Left ventricle myocardium inferior (tissue), 1 donor: Measurements from ENCODE around the gene OR10T2. TPM values are rescaled to one million over a fixed set of nuclear protein-coding genes. Genes with fewer than 3 reads are reported as not detected.
"Not testable (repeated sequence)": the region's sequence is repeated elsewhere in the genome, so short reads cannot be mapped to it uniquely, and the experiment has no call there.

ENCODE experiments used
- DNase-seq: peaks from one replicate; pipeline ENCODE4 v3.0.0-alpha.2; 2020
- H3K27ac ChIP-seq: fragments of 200-600 bp; replicated peaks from 2 replicates; pipeline ENCODE4 v1.8.0; 2021
- H3K27me3 ChIP-seq: fragments of 200-600 bp; 2 replicates; pipeline ENCODE4 v1.8.0; 2021; ENCODE audit warnings: low read depth
- H3K36me3 ChIP-seq: fragments of 200-600 bp; 2 replicates; pipeline ENCODE4 v1.8.0; 2021
- H3K4me1 ChIP-seq: fragments of 200-600 bp; 2 replicates; pipeline ENCODE4 v1.8.0; 2021
- H3K4me3 ChIP-seq: fragments of 200-600 bp; 2 replicates; pipeline ENCODE4 v1.8.0; 2021; ENCODE audit warnings: mild to moderate bottlenecking, moderate library complexity
- H3K9me3 ChIP-seq: fragments of 200-600 bp; replicated peaks from 2 replicates; pipeline ENCODE4 v1.8.0; 2021
- CTCF ChIP-seq: fragments of 200-600 bp; IDR thresholded peaks from 2 replicates; pipeline ENCODE4 v1.8.0; 2021; ENCODE audit warnings: antibody characterized with exemption, mild to moderate bottlenecking, borderline replicate concordance
- intact Hi-C: fragments of 100-400 bp; cut with micrococcal nuclease; formaldehyde crosslinking; loops from one replicate; pipeline ENCODE4 v1.11.0; 2022
- long read RNA-seq: library from polyadenylated mRNA; unstranded; transcript quantifications from one replicate; pipeline ENCODE4 v2.0.0, GENCODE V29; 2021
- total RNA-seq: library from RNA; stranded (reverse); fragmentation: NEBNext Ultra II Directional; extraction: Animal tissue kit (Norgen Biotek cat#: 25700); gene quantifications from one replicate; pipeline ENCODE4 v1.2.1, GENCODE V29; 2021
- donor health status: DM: no; HTN: yes; CAD: no; lungs with severe emphysema.

Gene OR10T2
- total RNA-seq, result not detected
- long read RNA-seq, result 0 reads

DNA sequence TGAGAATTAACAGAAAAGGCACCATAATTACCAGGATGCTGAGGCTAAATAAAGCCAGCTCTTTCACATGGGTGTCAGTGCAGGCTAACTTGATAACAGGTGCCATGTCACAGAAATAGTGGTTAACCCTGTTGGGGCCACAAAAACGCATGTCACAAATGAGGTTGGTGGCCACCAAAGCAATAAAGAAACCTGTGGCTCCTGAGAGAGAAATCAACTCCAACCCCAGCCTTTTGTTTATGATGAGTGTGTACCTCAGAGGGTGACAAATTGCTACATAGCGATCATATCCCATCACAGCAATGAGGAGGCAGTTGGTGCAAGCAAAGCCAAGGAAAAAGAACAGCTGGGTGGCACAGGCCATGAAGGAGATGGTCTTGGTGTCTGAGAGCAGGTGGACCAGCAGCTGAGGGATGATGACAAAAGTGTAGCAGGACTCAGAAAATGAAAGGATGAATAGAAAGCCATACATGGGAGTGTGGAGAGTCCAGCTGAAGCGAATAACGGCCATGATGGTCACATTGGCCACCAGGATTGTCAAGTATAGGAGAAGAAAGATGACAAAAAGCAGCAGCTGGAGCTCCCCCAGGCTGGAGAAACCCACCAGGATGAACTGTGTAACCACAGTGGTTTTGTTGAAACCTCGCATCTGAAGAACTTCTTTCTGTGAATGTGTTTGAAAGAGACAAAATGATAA is at the start of gene OR10T2:
TSS of gene OR10T2 (minus strand) at position 649 of the 697 bp plus-strand sequence. CDS start at position 649, 0 bp downstream.
- Histone ChIP-seq H3K27me3 (no peaks in the 10 kb centered on the region), H3K27ac (no peak within 1 kb of the TSS), H3K4me1 (no peaks in the 10 kb centered on the region), H3K36me3 (no peaks in the 10 kb centered on the region), H3K9me3 (no peaks in the 10 kb centered on the region), H3K4me3 (no peak within 1 kb of the TSS)
- no peak for TF ChIP-seq CTCF
- intact Hi-C loops, result no loop called here
- no peak for DNase-seq

DNA sequence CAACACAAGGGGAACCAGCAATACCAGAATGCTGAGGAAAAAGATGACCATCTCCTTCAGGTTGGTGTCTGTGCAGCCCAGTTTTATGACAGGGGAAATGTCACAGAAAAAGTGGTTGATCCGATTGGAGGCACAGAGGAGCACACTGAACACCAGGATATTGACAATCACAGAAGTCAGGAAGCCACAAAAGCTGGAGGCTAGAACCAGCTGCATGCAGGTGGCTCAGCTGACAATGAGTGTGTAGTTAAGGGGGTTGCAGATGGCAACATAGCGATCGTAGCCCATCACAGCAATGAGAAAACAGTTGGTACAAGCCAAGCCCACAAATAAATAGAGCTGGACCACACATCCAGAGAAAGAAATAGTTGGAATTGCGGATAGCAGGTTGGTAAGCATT is 46.1 kb upstream of the OR10T2 start:
- TF ChIP-seq CTCF, result no peak
- intact Hi-C loops, result no loop called here

GRCh38 chr1:158434741-158435140 is 35.5 kb upstream of the OR10T2 start:
- DNase-seq, result no peak
- Histone ChIP-seq H3K36me3 (no peaks in the 10 kb centered on the region), H3K4me1 (no peaks in the 10 kb centered on the region), H3K9me3 (peaks cover 12% of the 10 kb centered on the region), H3K27me3 (peaks cover 3% of the 10 kb centered on the region), H3K27ac (no peak overlapping the region), H3K4me3 (no peak overlapping the region)
- intact Hi-C loops, result no loop called here
- no peak for TF ChIP-seq CTCF

More for the DNA sequence above, 46.1 kb upstream of the OR10T2 start:
- Histone ChIP-seq H3K9me3 (peaks cover under 1% of the 10 kb centered on the region), H3K4me1 (no peaks in the 10 kb centered on the region), H3K4me3 (no peak overlapping the region), H3K27ac (no peak overlapping the region), H3K36me3 (no peaks in the 10 kb centered on the region), H3K27me3 (no peaks in the 10 kb centered on the region)
- no peak for DNase-seq

DNA sequence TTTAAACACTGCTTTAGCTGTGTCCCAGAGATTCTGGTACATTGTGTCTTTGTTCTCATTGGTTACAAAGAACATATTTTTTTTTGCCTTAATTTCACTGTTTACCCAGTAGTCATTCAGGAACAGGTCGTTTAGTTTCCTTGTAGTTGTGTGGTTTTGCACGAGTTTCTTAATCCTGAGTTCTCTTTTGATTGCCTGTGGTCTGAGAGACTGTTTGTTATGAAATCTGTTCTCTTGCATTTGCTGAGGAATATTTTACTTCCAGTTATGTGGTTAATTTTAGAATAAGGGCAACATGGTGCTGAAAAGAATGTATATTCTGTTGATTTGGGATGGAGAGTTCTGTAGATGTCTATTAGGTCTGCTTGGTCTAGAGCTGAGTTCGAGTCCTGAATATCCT is 30.9 kb upstream of the OR10T2 start:
- H3K36me3 ChIP-seq, H3K27me3 ChIP-seq, intact Hi-C loops, H3K4me3 ChIP-seq, H3K4me1 ChIP-seq, DNase-seq, H3K27ac ChIP-seq: not testable (repeated sequence)
- peaks cover 34% of the 10 kb centered on the region for H3K9me3 ChIP-seq

- no peak for DNase-seq
- H3K9me3 ChIP-seq, result peaks cover 22% of the 10 kb centered on the region
- no peaks in the 10 kb centered on the region for H3K4me1 ChIP-seq
- no peak within 1 kb of the TSS for H3K4me3 ChIP-seq
- no peak within 1 kb of the TSS for H3K27ac ChIP-seq
- H3K36me3 ChIP-seq, result no peaks in the 10 kb centered on the region
- intact Hi-C loops, result no loop called here
- no peaks in the 10 kb centered on the region for H3K27me3 ChIP-seq
- TF ChIP-seq CTCF, result no peak
Observed at GRCh38 chr1:158426137-158426536, 26.9 kb upstream of the OR10T2 start, which contains the start of gene OR10K2. OR10K2 (minus strand) TSS chr1:158426237; CDS start chr1:158420866, 5,371 bp downstream.

GRCh38 chr1:158425027-158425426 is 25.8 kb upstream of the OR10T2 start:
- Histone ChIP-seq H3K4me3 (no peak overlapping the region), H3K36me3 (no peaks in the 10 kb centered on the region), H3K9me3 (peaks cover 22% of the 10 kb centered on the region), H3K27me3 (no peaks in the 10 kb centered on the region), H3K4me1 (no peaks in the 10 kb centered on the region), H3K27ac (no peak overlapping the region)
- intact Hi-C loops, result no loop called here
- no peak for DNase-seq
- TF ChIP-seq CTCF, result no peak
